Stimulated activated CD4-positive, alpha-beta T cell treated with anti-CD3 and anti-CD28 coated beads, Interleukin-12 subunit alpha, Interleukin-12 subunit beta, amount 100 ng/mL, for 48 hours (primary cell): ENCODE data around the gene PPP1R17.

Source experiments
- DNase-seq, 3 donors: peaks; one replicate each; pipeline ENCODE4 v3.0.0-alpha.2; 2020; ENCODE audit warnings: low read depth in 2 of 3, low spot score in 1 of 3

The PPP1R17 gene

GRCh38 chr7:31687024-31687748, at the start of gene PPP1R17:
Gene PPP1R17, plus strand, starts transcription at chr7:31687215. Its CDS starts 5,227 bp downstream, at chr7:31692442.
- no peak for DNase-seq

GRCh38 chr7:31640381-31640780, 46.6 kb upstream of the PPP1R17 start:
- DNase-seq: no peak

GRCh38 chr7:31642681-31643115, 44.3 kb upstream of the PPP1R17 start:
- no peak for DNase-seq

GRCh38 chr7:31646942-31647341, 40.1 kb upstream of the PPP1R17 start:
- no peak for DNase-seq

- no peak for DNase-seq
Observed at GRCh38 chr7:31647511-31647910, 39.5 kb upstream of the PPP1R17 start.

- no peak for DNase-seq
Observed at GRCh38 chr7:31648288-31648687, 38.7 kb upstream of the PPP1R17 start.

- DNase-seq: no peak
Observed at GRCh38 chr7:31648880-31649279, 38.1 kb upstream of the PPP1R17 start.

GRCh38 chr7:31651234-31652062, 35.6 kb upstream of the PPP1R17 start:
- no peak for DNase-seq

- no peak for DNase-seq
Observed at GRCh38 chr7:31652063-31652326, 35.0 kb upstream of the PPP1R17 start.

GRCh38 chr7:31663072-31663471, 23.9 kb upstream of the PPP1R17 start:
- no peak for DNase-seq

- no peak for DNase-seq
Observed at GRCh38 chr7:31664890-31665289, 22.1 kb upstream of the PPP1R17 start.

- no peak for DNase-seq
Observed at GRCh38 chr7:31665546-31665945, 21.5 kb upstream of the PPP1R17 start.

- no peak for DNase-seq
Observed at GRCh38 chr7:31669461-31669860, 17.6 kb upstream of the PPP1R17 start.

- no peak for DNase-seq
Observed at GRCh38 chr7:31679574-31680305, 7.3 kb upstream of the PPP1R17 start.

- DNase-seq: no peak
Observed at GRCh38 chr7:31683445-31684225, 3.4 kb upstream of the PPP1R17 start.

- no peak for DNase-seq
Observed at GRCh38 chr7:31688372-31688771, 1.4 kb downstream of the PPP1R17 start.

GRCh38 chr7:31688996-31689395, 2.0 kb downstream of the PPP1R17 start:
- no peak for DNase-seq

- no peak for DNase-seq
Observed at GRCh38 chr7:31690935-31691334, 3.9 kb downstream of the PPP1R17 start.

- DNase-seq: no peak
Observed at GRCh38 chr7:31692451-31692850, 5.4 kb downstream of the PPP1R17 start.

- DNase-seq: no peak
Observed at GRCh38 chr7:31692871-31693270, 5.9 kb downstream of the PPP1R17 start.
